ENCODE measurements around the gene BCAS3.

BCAS3 gene

GRCh38 chr17:61335105-61335844 lies 657.6 kb downstream of the BCAS3 start:
- TF ChIP-seq CTCF (IDR thresholded peaks at IDR 0.05; ENCODE audit: low read depth, low read length) = no peak
- no peaks in the 10 kb centered on the region for H3K9me3 ChIP-seq
- no peaks in the 10 kb centered on the region for H3K27me3 ChIP-seq
- no peak for DNase-seq
- H3K4me1 ChIP-seq = peaks cover 2% of the 10 kb centered on the region
- H3K36me3 ChIP-seq = no peaks in the 10 kb centered on the region
- H3K4me3 ChIP-seq (ENCODE audit: low read depth, low read length) = no peak overlapping the region

- Histone ChIP-seq H3K9me3 (no peaks in the 10 kb centered on the region), H3K27me3 (no peaks in the 10 kb centered on the region), H3K4me3 (ENCODE audit: low read depth, low read length) (no peak overlapping the region), H3K4me1 (peaks cover 2% of the 10 kb centered on the region), H3K36me3 (no peaks in the 10 kb centered on the region)
- TF ChIP-seq CTCF (IDR thresholded peaks at IDR 0.05; ENCODE audit: low read depth, low read length) = no peak
- DNase-seq = no peak
Observed at GRCh38 chr17:61335845-61336655, 658.4 kb downstream of the BCAS3 start.

- no peak for DNase-seq
- TF ChIP-seq CTCF (IDR thresholded peaks at IDR 0.05; ENCODE audit: low read depth, low read length) = no peak
- Histone ChIP-seq H3K36me3 (no peaks in the 10 kb centered on the region), H3K4me3 (ENCODE audit: low read depth, low read length) (no peak overlapping the region), H3K9me3 (no peaks in the 10 kb centered on the region), H3K27me3 (no peaks in the 10 kb centered on the region), H3K4me1 (peaks cover 2% of the 10 kb centered on the region)
Observed at GRCh38 chr17:61337290-61337689, 659.6 kb downstream of the BCAS3 start.

GRCh38 chr17:61338000-61338798 lies 660.5 kb downstream of the BCAS3 start:
- H3K9me3 ChIP-seq = no peaks in the 10 kb centered on the region
- H3K4me1 ChIP-seq = peaks cover 2% of the 10 kb centered on the region
- no peaks in the 10 kb centered on the region for H3K36me3 ChIP-seq
- H3K27me3 ChIP-seq = no peaks in the 10 kb centered on the region
- no peak for DNase-seq
- no peak overlapping the region for H3K4me3 ChIP-seq (ENCODE audit: low read depth, low read length)
- no peak for TF ChIP-seq CTCF (IDR thresholded peaks at IDR 0.05; ENCODE audit: low read depth, low read length)

- no peak for TF ChIP-seq CTCF (IDR thresholded peaks at IDR 0.05; ENCODE audit: low read depth, low read length)
- Histone ChIP-seq H3K36me3 (no peaks in the 10 kb centered on the region), H3K4me3 (ENCODE audit: low read depth, low read length) (no peak overlapping the region), H3K4me1 (peaks cover 2% of the 10 kb centered on the region), H3K27me3 (no peaks in the 10 kb centered on the region), H3K9me3 (no peaks in the 10 kb centered on the region)
- DNase-seq = no peak
Observed at GRCh38 chr17:61338874-61339478, 661.3 kb downstream of the BCAS3 start.
